ENCODE measurements around the gene PCNT.
"Not testable (repeated sequence)": the region's sequence is repeated elsewhere in the genome, so short reads cannot be mapped to it uniquely, and the experiment has no call there.

PCNT gene

GRCh38 chr21:46304955-46305354, 19.0 kb upstream of the PCNT start:
- DNase-seq, result peak; percentile 66

- DNase-seq, result peak; percentile 89
Measured at GRCh38 chr21:46307625-46308024, 16.3 kb upstream of the PCNT start.

- no peak for DNase-seq
Measured at GRCh38 chr21:46308431-46308830, 15.5 kb upstream of the PCNT start.

GRCh38 chr21:46310260-46310659, 13.7 kb upstream of the PCNT start:
- DNase-seq, result not testable (repeated sequence)

GRCh38 chr21:46311568-46311967, 12.4 kb upstream of the PCNT start:
- no peak for DNase-seq

- no peak for DNase-seq
Measured at GRCh38 chr21:46312949-46313348, 11.0 kb upstream of the PCNT start.

- DNase-seq, result no peak
Measured at GRCh38 chr21:46314441-46315020, 9.4 kb upstream of the PCNT start.

- no peak for DNase-seq
Measured at GRCh38 chr21:46316708-46317324, 7.1 kb upstream of the PCNT start.

GRCh38 chr21:46317710-46318463, 6.1 kb upstream of the PCNT start:
- peak; percentile 48 for DNase-seq

- no peak for DNase-seq
Measured at GRCh38 chr21:46318464-46318845, 5.5 kb upstream of the PCNT start.

- no peak for DNase-seq
Measured at GRCh38 chr21:46319186-46319585, 4.8 kb upstream of the PCNT start.

- peak; percentile 99 for DNase-seq
Measured at GRCh38 chr21:46320331-46320801, 3.6 kb upstream of the PCNT start.

- peak; percentile 42 for DNase-seq
Measured at GRCh38 chr21:46322351-46323226, 1.4 kb upstream of the PCNT start.

GRCh38 chr21:46323227-46323709, 688 bp upstream of the PCNT start:
- DNase-seq, result peak; percentile 46

GRCh38 chr21:46324390-46325072, 575 bp downstream of the PCNT start:
- peak; percentile 93 for DNase-seq

GRCh38 chr21:46325073-46325912, 1.3 kb downstream of the PCNT start:
- peak; percentile 77 for DNase-seq

- DNase-seq, result no peak
Measured at GRCh38 chr21:46326110-46326703, 2.3 kb downstream of the PCNT start.

- DNase-seq, result no peak
Measured at GRCh38 chr21:46327711-46328110, 3.8 kb downstream of the PCNT start.

- no peak for DNase-seq
Measured at GRCh38 chr21:46328151-46328550, 4.2 kb downstream of the PCNT start.

- no peak for DNase-seq
Measured at GRCh38 chr21:46329796-46330195, 5.8 kb downstream of the PCNT start.

Measured in hematopoietic multipotent progenitor cell treated with erythropoietin and hydrocortisone succinate and interleukin-3 and kit ligand, for 4 days (in vitro differentiated cells).